Measurements from ENCODE around the gene AK8. TPM values are rescaled to one million over a fixed set of nuclear protein-coding genes. Genes with fewer than 3 reads are reported as not detected.

The AK8 gene
- total RNA-seq, 1 donor from 2014 or later: 0.93 TPM

DNA sequence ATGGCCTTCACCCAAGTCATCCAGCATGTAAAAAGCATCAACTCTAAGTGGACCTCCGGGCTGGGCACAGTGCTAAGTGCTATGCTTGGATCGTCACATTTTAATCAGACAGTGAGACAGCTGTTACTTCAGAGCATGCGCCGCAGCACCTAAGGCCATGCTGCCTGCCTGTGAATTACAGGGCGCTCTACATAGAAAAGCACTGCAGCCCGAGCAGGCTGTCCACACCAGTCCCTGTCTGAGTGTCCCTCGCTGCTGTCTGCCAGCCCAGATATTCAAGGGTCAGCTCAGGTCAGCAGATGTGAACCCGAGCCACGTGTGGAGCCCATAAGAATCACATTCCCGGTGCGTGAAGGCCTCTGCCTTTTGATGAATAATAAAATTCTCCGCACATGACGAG, 37.1 kb downstream of the AK8 start:
- no peaks in the 10 kb centered on the region for H3K4me1 Mint-ChIP-seq
- ChIA-PET CTCF (no interaction called here), POLR2A (no interaction called here)
- no peak overlapping the region for H3K27ac Mint-ChIP-seq
- no peaks in the 10 kb centered on the region for H3K36me3 Mint-ChIP-seq (ENCODE audit: low read depth)
- H3K9me3 Mint-ChIP-seq: no peaks in the 10 kb centered on the region
- intact Hi-C loops (cut with micrococcal nuclease): no loop called here
- H3K27me3 Mint-ChIP-seq: no peaks in the 10 kb centered on the region
- no peak for ATAC-seq (ENCODE audit: low read depth)
- TF ChIP-seq, protein P1, sequence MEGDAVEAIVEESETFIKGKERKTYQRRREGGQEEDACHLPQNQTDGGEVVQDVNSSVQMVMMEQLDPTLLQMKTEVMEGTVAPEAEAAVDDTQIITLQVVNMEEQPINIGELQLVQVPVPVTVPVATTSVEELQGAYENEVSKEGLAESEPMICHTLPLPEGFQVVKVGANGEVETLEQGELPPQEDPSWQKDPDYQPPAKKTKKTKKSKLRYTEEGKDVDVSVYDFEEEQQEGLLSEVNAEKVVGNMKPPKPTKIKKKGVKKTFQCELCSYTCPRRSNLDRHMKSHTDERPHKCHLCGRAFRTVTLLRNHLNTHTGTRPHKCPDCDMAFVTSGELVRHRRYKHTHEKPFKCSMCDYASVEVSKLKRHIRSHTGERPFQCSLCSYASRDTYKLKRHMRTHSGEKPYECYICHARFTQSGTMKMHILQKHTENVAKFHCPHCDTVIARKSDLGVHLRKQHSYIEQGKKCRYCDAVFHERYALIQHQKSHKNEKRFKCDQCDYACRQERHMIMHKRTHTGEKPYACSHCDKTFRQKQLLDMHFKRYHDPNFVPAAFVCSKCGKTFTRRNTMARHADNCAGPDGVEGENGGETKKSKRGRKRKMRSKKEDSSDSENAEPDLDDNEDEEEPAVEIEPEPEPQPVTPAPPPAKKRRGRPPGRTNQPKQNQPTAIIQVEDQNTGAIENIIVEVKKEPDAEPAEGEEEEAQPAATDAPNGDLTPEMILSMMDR (IDR thresholded peaks at IDR 0.05): no peak
- DNase-seq: no peak
- H3K4me3 Mint-ChIP-seq: no peak overlapping the region

DNA sequence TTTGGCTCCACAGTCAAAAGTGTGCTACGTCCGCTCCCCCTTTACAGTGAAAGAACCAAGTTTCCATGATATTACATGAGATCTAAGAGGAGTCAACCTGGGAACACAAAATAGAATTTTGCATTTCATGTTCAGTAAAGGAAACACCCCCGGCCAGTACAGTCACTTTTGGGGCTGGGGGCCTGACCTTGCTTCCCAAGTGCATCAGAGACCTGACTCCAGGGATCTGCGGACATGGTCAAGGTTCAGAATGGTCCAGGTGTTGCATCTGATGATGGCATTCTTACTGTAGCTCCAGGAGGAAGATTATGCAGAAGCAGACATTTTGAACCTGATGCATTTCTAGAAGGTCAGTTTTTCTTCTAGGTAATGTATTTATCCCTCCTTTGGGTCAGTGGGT, 39.8 kb downstream of the AK8 start:
- intact Hi-C loops (cut with micrococcal nuclease): no loop called here
- Mint-ChIP-seq H3K4me3 (no peak overlapping the region), H3K4me1 (no peaks in the 10 kb centered on the region), H3K9me3 (no peaks in the 10 kb centered on the region), H3K36me3 (ENCODE audit: low read depth) (no peaks in the 10 kb centered on the region), H3K27ac (no peak overlapping the region), H3K27me3 (no peaks in the 10 kb centered on the region)
- DNase-seq (no peak), ATAC-seq (ENCODE audit: low read depth) (no peak)
- POLR2A ChIA-PET: no interaction called here
- CTCF ChIA-PET: no interaction called here
- TF ChIP-seq, protein P1 (IDR thresholded peaks at IDR 0.05): no peak

DNA sequence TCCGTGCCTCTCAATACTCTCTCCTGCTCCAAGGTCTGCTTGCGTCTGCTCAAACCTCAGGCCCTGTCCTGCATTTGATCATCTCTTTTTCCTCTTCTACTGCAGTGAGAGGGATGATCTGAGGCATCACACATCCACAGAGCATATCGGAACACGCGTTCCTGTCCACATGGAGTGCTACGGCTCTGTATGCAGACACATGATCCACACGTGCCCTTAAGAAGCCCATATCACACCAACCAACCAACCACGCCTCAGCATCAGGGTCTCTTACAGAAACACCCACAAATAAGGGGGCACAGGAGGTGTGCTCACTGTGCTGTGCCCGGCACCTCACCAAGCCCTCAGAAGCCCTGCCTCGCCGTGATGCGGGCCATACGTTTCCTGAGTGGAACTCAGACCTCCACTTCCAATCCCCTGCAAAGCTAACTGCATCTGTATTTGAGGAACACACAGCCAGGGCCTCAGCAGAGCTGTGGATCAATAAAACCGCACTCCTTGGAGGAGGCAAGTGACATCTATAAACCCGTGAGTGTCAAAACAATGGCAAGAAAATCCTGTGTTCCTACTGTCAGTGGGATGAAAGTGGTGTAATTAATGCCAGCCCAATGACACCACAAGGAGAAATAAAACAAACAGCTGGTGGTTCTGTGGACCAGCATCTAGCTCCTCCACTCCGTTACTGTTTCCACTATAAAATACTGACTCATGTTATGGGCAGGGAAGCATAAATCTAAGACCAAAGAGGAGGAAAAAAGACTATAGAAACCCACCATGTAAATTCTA, 40.4 kb downstream of the AK8 start:
- TF ChIP-seq, protein P1 (IDR thresholded peaks at IDR 0.05): no peak
- Mint-ChIP-seq H3K9me3 (no peaks in the 10 kb centered on the region), H3K36me3 (ENCODE audit: low read depth) (no peaks in the 10 kb centered on the region), H3K4me3 (no peak overlapping the region), H3K4me1 (no peaks in the 10 kb centered on the region), H3K27me3 (no peaks in the 10 kb centered on the region), H3K27ac (no peak overlapping the region)
- ChIA-PET CTCF (no interaction called here), POLR2A (no interaction called here)
- no peak for ATAC-seq (ENCODE audit: low read depth)
- intact Hi-C loops (cut with micrococcal nuclease): no loop called here
- no peak for DNase-seq

DNA sequence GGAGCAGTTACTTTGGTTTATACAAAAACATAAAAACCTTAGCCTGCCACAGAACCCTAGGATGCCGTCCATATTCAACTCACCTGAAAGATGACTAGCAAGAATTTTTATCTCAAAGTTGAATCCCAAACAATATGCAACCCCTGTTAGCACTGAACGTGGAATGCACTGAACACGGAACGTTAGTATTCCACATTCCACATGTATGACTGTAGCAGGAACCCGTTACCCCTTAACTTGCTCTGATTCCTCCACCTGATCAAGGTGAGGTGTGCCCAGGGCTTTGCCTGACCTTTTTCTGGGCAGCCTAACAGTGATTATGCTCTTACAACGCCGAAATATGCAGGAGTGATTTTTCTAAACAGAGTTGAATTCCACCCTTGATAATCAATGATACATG, 43.7 kb downstream of the AK8 start:
- Mint-ChIP-seq H3K4me1 (no peaks in the 10 kb centered on the region), H3K36me3 (ENCODE audit: low read depth) (no peaks in the 10 kb centered on the region), H3K9me3 (no peaks in the 10 kb centered on the region), H3K4me3 (no peak overlapping the region), H3K27me3 (peaks cover 2% of the 10 kb centered on the region), H3K27ac (no peak overlapping the region)
- CTCF ChIA-PET: no interaction called here
- TF ChIP-seq, protein P1 (IDR thresholded peaks at IDR 0.05): no peak
- no peak for ATAC-seq (ENCODE audit: low read depth)
- DNase-seq: no peak
- POLR2A ChIA-PET: no interaction called here
- intact Hi-C loops (cut with micrococcal nuclease): no loop called here

DNA sequence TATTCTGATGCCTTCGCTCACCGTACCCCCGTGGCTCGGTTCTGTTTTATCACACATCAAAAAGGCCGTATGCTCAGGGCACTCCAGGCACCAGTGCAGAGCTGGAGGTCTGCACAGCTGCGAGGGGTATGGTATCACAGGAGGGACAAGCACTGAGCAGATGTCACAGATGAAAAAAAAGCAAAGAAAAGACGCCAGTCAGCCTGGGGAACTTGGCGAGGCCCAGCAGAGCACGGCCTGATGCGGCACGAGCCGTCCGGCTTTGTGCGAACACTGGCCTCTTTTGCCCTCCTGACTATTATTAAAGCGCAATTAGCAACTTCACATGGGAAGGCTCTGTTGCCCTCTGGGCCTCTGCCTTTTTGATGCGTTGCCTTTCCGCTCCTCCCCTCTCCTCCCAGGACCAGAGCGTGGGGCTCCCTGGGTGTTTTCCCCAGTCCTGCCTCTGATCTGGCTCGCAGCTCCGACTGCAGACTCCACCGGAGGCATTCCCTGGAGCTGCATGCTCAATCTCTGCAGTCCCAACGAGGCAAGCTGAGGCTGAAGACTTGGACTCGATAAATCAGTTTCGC, 44.4 kb downstream of the AK8 start:
- no peak overlapping the region for H3K27ac Mint-ChIP-seq
- TF ChIP-seq, protein P1 (IDR thresholded peaks at IDR 0.05): no peak

More for the DNA sequence above, 44.4 kb downstream of the AK8 start:
- CTCF ChIA-PET: no interaction called here
- H3K36me3 Mint-ChIP-seq (ENCODE audit: low read depth): no peaks in the 10 kb centered on the region
- intact Hi-C loops (cut with micrococcal nuclease): no loop called here
- no peak overlapping the region for H3K4me3 Mint-ChIP-seq
- no peaks in the 10 kb centered on the region for H3K4me1 Mint-ChIP-seq
- no peaks in the 10 kb centered on the region for H3K9me3 Mint-ChIP-seq
- ATAC-seq (ENCODE audit: low read depth): no peak
- POLR2A ChIA-PET: no interaction called here
- peaks cover 2% of the 10 kb centered on the region for H3K27me3 Mint-ChIP-seq
- DNase-seq: no peak

Measured in activated B cell treated with CpG ODN at 0.5 μM for 24 hours (primary cell).